Ascending aorta (tissue), 2 donors: ENCODE data around the gene LCP1. TPM values are rescaled to one million over a fixed set of nuclear protein-coding genes. Genes with fewer than 3 reads are reported as not detected.

Source experiments
- DNase-seq, 2 donors: peaks; one replicate each; pipeline ENCODE4 v3.0.0-alpha.2; 2019; ENCODE audit warnings: low spot score in 2 of 2
- H3K27ac ChIP-seq, 2 donors: fragments of 200-600 bp; sonication (generic); one replicate each; pipeline ENCODE4 v1.5.1; 2016 to 2017; ENCODE audit warnings: mild to moderate bottlenecking in 1 of 2
- H3K27me3 ChIP-seq: fragments of 200-600 bp; sonication (generic); one replicate; pipeline ENCODE4 v1.5.1; 2017
- H3K36me3 ChIP-seq, 2 donors: fragments of 200-600 bp; sonication (generic); one replicate each; pipeline ENCODE4 v1.5.1; 2016
- H3K4me1 ChIP-seq, 2 donors: fragments of 200-600 bp; sonication (generic); one replicate each; pipeline ENCODE4 v1.5.1; 2016 to 2017; ENCODE audit warnings: mild to moderate bottlenecking in 1 of 2
- H3K4me3 ChIP-seq, 2 donors: fragments of 200-600 bp; sonication (generic); one replicate each; pipeline ENCODE4 v1.5.1; 2016 to 2017; ENCODE audit warnings: mild to moderate bottlenecking in 1 of 2
- H3K9me3 ChIP-seq, 2 donors: fragments of 200-600 bp; sonication (generic); one replicate each; pipeline ENCODE4 v1.5.1; 2016
- CTCF ChIP-seq, 3 experiments: fragments of 200-600 bp in 2 of 3; fragments of 450-650 bp in 1 of 3; sonication (generic) in 2 of 3; IDR thresholded peaks; one replicate each; pipeline ENCODE4 v1.5.1; 2016 to 2019; ENCODE audit warnings: antibody characterized with exemption in 3 of 3, mild to moderate bottlenecking in 1 of 3, moderate library complexity in 1 of 3
- intact Hi-C: fragments of 100-400 bp; cut with DNase I; formaldehyde crosslinking; loops from one replicate; pipeline ENCODE4 v1.15.1; 2023
- total RNA-seq: library from RNA; depleted of rRNA; stranded (reverse); fragments of >200 nt; gene quantifications from one replicate; pipeline ENCODE4 v1.1.0, GENCODE V29; 2016

The LCP1 gene
- total RNA-seq, 1 donor from 2014 or later, result 78.0 TPM

DNA sequence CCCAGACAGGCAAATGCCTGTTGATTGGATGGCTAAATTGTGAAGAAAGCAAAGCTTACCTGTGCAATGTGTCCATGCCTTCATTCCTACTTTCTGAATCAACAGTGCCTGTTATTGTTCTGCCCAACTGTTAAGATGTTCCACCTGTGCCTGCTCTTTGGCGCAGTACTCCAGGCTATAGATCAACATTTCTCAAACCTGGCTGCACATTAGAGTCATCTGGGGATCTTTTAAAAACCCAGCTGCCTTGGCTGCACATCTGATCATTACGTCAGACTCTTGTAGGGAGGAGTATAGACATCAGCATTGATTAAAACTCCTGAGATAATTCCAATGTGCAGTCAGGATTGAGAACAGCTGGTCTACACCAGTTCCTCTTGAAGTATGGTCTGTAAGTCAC lies 60.9 kb downstream of the LCP1 start:
- Histone ChIP-seq H3K4me1 (no peaks in the 10 kb centered on the region), H3K9me3 (no peaks in the 10 kb centered on the region), H3K27me3 (no peaks in the 10 kb centered on the region), H3K36me3 (no peaks in the 10 kb centered on the region), H3K27ac (no peak overlapping the region), H3K4me3 (no peak overlapping the region)
- no peak for DNase-seq
- intact Hi-C loops, result no loop called here
- no peak for TF ChIP-seq CTCF (IDR thresholded peaks at IDR 0.05)

- Histone ChIP-seq H3K36me3 (no peaks in the 10 kb centered on the region), H3K4me3 (no peak overlapping the region), H3K27me3 (no peaks in the 10 kb centered on the region), H3K27ac (no peak overlapping the region), H3K9me3 (no peaks in the 10 kb centered on the region), H3K4me1 (no peaks in the 10 kb centered on the region)
- intact Hi-C loops, result no loop called here
- DNase-seq, result no peak
- TF ChIP-seq CTCF (IDR thresholded peaks at IDR 0.05), result no peak
Observed at GRCh38 chr13:46119883-46120614, 61.9 kb downstream of the LCP1 start.

GRCh38 chr13:46116653-46117502 lies 65.1 kb downstream of the LCP1 start:
- intact Hi-C loops, result no loop called here

DNA sequence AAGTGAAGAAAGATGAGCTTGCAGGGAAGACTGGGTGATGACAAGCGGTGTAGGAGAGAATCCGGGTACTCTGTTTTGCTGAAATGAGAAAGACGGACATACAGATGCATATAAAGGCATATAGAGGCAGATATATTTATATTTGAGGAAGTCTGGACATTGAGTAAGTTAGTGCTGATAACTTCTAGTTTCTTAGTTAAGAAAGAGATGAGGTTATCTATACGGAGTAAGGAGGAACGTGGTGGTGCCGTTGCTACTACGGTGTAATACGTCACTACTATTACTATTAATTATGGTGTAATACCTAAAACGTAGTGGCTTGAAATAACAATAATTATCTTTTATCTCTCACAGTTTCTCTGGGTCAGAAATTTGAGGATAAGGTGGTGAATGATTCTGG lies 67.4 kb downstream of the LCP1 start:
- no peak for TF ChIP-seq CTCF (IDR thresholded peaks at IDR 0.05)
- no peaks in the 10 kb centered on the region for H3K27me3 ChIP-seq
- intact Hi-C loops, result no loop called here

More at GRCh38 chr13:46116653-46117502, 65.1 kb downstream of the LCP1 start:
- no peaks in the 10 kb centered on the region for H3K4me1 ChIP-seq
- TF ChIP-seq CTCF (IDR thresholded peaks at IDR 0.05), result no peak
- no peak overlapping the region for H3K4me3 ChIP-seq
- H3K27me3 ChIP-seq, result no peaks in the 10 kb centered on the region
- H3K9me3 ChIP-seq, result no peaks in the 10 kb centered on the region
- H3K27ac ChIP-seq, result no peak overlapping the region
- no peaks in the 10 kb centered on the region for H3K36me3 ChIP-seq
- DNase-seq, result no peak

GRCh38 chr13:46113596-46113995 lies 68.4 kb downstream of the LCP1 start:
- no peak for TF ChIP-seq CTCF (IDR thresholded peaks at IDR 0.05)
- Histone ChIP-seq H3K36me3 (no peaks in the 10 kb centered on the region), H3K9me3 (no peaks in the 10 kb centered on the region), H3K27ac (no peak overlapping the region), H3K4me3 (no peak overlapping the region), H3K4me1 (no peaks in the 10 kb centered on the region), H3K27me3 (no peaks in the 10 kb centered on the region)
- intact Hi-C loops, result no loop called here
- no peak for DNase-seq

More for the DNA sequence above, 67.4 kb downstream of the LCP1 start:
- Histone ChIP-seq H3K9me3 (no peaks in the 10 kb centered on the region), H3K4me3 (no peak overlapping the region), H3K36me3 (no peaks in the 10 kb centered on the region), H3K27ac (no peak overlapping the region), H3K4me1 (no peaks in the 10 kb centered on the region)
- DNase-seq, result no peak
